ENCODE results near the gene RAPGEF4.

DNA sequence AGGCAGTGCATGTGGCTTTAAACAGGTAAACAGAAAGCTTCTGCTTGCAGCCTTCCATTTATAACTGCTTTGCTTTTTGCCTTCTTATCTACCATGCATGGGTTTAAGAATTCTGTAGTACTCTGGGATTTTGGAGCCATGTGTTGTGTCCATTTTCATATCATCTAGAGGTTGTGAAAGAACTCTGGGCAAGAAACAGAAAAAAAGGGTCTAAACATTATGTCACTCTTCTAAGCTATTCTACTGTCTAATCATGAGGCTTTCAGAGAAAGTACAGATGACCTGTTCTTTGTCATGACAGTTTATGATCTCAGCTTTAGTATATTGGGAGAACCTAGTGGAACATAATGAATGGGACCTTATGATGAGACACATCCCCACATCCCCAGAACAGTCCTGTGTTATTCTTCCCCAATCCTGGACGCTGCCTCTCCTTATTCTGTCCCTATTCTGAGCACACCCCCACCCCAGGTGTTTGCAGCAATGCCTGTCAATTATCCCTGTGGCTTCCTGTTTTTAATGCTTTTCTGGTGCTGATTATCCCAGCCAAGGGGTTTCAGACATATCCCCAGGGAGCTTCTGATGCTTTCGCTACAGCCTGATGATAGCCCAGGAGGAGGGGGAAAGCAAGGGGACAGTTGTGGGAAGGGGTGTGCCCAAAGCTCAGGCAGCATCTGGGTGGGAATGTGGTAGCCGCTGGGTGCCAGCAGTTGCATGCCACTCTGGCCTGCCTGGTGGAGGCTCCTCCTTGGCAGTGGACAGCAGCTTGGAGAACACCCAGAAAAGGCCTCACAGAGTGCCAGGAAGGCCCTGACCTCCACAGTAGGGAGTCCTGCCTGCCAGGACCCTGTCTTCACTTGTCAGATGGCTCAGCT lies 170.5 kb downstream of the RAPGEF4 start:
- TF ChIP-seq POLR2A (IDR thresholded peaks at IDR 0.05) (no peak), POLR2AphosphoS5 (IDR thresholded peaks at IDR 0.05) (no peak)
- TF ChIP-seq, protein P1, sequence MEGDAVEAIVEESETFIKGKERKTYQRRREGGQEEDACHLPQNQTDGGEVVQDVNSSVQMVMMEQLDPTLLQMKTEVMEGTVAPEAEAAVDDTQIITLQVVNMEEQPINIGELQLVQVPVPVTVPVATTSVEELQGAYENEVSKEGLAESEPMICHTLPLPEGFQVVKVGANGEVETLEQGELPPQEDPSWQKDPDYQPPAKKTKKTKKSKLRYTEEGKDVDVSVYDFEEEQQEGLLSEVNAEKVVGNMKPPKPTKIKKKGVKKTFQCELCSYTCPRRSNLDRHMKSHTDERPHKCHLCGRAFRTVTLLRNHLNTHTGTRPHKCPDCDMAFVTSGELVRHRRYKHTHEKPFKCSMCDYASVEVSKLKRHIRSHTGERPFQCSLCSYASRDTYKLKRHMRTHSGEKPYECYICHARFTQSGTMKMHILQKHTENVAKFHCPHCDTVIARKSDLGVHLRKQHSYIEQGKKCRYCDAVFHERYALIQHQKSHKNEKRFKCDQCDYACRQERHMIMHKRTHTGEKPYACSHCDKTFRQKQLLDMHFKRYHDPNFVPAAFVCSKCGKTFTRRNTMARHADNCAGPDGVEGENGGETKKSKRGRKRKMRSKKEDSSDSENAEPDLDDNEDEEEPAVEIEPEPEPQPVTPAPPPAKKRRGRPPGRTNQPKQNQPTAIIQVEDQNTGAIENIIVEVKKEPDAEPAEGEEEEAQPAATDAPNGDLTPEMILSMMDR (IDR thresholded peaks at IDR 0.05): no peak

Measured in stomach (tissue), 4 donors.